HG03378 (cell line): Measurements from ENCODE around the gene NTSR2.

Experiments
- ATAC-seq: cut with Tn5 transposase; IDR thresholded peaks from one replicate; pipeline ENCODE4 v1.9.1; 2021; ENCODE audit warnings: mild to moderate bottlenecking, moderate library complexity; ENCODE audit not compliant: unreplicated experiment

Gene NTSR2

GRCh38 chr2:11631462-11631861 is 38.5 kb downstream of the NTSR2 start:
- ATAC-seq = no peak

GRCh38 chr2:11630855-11631254 is 39.1 kb downstream of the NTSR2 start:
- no peak for ATAC-seq

- ATAC-seq = no peak
Observed at GRCh38 chr2:11629851-11630250, 40.1 kb downstream of the NTSR2 start.

DNA sequence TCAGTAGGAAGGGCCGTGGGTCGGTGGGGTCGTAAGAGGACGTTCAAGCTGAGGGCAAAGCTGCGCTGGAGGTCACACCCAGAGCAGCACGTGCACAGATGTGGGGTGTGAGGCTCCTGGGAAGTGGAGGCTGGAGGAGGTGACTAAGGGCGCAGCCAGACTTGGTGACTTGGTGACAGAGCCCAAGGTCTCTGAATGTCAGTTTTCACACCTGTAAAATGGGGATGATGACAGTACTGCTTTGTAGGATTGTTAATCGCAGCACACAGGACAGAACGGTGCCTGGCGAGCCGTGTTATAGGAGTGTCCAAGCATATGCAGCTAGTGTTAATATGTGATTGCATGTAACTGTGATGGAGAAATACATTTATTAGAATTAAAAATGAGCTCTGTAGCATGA is 40.8 kb downstream of the NTSR2 start:
- ATAC-seq = no peak

GRCh38 chr2:11628675-11629074 is 41.3 kb downstream of the NTSR2 start:
- ATAC-seq = no peak

DNA sequence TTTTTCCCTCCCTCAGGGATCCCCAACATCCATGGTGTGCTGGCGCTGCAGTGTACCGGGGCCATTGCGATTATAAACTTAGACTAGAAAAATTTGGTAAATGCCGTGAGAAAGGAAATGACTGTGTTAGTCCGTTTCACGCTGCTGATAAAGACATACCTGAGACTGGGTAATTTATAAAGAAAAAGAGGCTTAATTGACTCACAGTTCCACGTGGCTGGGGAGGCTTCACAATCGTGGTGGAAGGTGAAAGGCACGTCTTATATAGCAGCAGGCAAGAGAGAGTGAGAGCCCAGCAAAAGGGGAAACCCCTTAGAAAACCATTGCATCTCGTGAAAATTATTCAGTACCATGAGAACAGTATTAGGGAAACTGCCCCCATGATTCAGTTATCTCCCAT is 44.3 kb downstream of the NTSR2 start:
- ATAC-seq = no peak

GRCh38 chr2:11624893-11625292 is 45.1 kb downstream of the NTSR2 start:
- no peak for ATAC-seq

GRCh38 chr2:11622611-11623010 is 47.4 kb downstream of the NTSR2 start:
- no peak for ATAC-seq

DNA sequence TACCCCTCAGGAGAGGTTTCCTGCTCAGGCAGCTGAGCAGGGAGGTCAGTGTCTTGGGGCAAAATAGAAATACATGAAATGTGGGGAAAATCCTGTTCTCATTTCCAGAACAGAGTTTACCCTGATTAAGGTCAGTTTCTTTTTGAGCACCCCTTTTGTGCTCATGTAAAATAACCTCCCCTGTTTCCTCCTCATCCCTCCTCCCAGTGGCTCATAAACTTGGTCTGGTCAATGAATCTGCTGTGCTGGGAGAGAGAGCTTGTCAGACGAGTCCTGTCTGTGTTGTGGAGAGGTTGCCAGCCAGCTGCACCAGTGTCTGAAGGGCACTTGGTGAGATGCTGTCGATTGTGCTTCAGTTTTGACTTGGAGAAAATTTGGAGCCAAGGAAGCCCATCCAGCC is 48.6 kb downstream of the NTSR2 start:
- ATAC-seq = no peak

DNA sequence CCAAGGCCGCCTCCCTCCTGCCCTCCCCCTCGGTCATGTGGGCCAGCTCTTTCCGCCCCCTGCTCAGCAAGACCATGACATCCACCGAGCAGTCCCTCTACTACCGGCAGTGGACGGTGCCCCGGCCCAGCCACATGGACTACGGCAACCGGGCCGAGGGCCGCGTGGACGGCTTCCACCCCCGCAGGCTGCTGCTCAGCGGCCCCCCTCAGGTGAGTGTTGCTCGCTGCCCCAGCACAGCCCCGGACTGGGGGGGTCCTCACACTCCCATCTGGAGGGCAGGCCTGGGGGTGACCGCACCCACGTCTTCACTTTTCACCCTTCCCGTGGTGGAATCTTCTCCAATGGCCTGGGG is 51.3 kb downstream of the NTSR2 start:
- no peak for ATAC-seq

DNA sequence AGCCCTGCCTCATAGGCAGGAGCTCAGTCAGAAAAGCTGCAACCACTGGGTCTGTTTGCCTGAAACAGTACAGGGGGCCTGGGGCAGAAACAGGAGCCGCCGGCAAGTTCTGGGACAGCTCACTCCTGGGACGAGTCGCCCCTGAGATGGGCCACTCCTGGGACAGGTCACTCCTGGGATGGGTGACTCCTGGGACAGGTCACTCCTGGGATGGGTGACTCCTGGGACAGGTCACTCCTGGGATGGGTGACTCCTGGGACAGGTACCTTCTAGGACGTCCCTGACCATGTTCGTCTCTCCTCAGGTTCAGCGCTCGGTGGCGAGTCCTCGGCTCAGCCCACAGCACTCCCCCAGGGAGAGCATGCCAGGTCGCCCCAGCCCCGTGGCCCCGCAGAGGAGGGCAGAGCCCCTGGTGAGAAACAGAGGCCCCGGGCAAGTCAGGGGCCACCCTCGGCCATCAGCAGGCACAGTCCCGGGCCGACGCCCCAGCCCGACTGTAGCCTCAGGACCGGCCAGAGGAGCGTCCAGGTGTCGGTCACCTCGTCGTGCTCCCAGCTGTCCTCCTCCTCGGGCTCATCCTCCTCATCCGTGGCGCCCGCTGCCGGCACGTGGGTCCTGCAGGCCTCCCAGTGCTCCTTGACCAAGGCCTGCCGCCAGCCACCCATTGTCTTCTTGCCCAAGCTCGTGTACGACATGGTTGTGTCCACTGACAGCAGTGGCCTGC is 51.8 kb downstream of the NTSR2 start:
- ATAC-seq = no peak

DNA sequence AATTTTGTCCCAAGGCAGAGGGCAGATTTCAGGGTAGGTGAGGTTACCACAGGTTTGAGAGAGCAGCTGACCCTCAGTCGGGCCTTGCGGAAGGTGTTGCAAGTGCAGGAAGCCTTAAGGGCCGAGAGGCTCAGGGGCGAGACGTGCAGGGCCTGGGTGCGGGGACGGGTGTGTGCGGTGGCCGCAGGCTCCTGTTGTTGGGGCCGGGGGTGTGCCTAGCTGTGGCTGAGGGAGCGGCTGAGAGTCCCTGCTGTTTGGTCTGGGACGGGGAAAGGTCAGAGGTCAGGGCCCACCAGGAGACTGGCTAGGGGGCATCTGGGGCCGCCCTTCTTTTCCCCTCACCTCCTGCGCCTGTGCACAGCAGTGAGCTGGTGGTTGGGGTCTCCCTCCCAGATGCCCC is 52.5 kb downstream of the NTSR2 start:
- ATAC-seq = no peak

DNA sequence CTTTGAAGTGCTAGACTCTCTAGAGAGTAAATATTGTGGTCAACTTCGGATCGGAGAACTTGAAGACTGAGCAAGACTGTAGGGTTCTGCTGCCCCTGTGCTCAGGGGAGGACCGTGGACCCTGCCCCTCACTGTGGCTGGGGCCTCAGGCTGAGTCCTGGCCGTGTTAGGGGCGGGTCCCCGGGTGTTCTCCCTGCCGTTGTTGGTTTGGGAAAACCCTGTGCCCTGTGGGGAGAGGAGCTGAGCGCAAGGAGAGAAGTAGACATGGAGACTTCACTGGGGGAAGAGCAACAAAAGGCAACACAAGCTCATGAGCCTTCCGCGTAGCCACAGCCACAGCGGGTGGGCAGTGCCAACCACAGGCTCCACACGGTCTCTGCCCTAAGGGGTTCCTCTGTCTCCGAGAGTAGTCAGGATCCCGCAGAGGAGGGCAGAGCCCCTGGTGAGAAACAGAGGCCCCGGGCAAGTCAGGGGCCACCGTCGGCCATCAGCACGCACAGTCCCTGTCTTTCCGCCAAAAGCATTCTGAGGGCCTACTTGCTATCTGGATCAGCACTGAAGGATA is 53.1 kb downstream of the NTSR2 start:
- no peak for ATAC-seq

GRCh38 chr2:11616097-11616687 is 53.8 kb downstream of the NTSR2 start:
- ATAC-seq = no peak

DNA sequence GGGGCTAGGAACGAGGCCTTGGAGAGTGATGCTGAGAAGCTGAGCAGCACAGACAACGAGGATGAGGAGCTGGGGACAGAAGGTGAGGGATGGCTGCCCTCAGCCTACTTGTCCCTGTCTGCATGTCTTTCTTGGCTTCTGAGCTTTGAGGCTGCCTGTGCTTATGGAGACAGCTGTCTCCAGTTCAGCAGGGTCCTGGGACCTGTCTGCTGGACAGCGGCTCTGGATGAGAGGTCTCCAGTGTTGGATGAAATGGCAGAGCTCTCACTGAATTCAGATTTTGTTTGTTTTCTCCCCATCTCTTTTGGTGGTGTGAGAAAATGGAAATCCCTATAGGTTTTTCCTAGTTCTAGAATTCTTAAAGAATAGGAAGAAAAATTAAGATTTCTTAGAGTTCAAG is 54.8 kb downstream of the NTSR2 start:
- ATAC-seq = no peak

GRCh38 chr2:11613297-11613696 is 56.7 kb downstream of the NTSR2 start:
- ATAC-seq = no peak

- no peak for ATAC-seq
Observed at GRCh38 chr2:11612553-11613215, 57.3 kb downstream of the NTSR2 start.

DNA sequence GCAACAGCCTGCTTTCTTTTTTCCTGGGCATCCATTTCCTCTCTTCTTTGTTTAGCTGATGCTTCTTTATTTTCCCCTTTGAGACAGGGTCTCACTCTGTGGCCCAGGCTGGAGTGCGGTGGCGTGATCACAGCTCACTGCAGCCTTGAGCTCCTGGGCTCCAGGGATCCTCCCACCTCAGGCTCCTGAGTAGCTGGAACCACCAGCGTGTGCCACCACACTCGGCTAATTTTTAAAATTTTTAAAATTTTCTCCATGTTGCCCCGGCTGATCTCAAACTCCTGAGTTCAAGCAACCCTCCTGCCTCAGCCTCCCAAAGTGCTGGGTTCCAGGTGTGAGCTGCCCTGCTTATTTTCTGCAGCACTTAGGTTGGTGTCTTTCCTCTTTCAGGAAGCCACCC is 58.7 kb downstream of the NTSR2 start:
- ATAC-seq = no peak

DNA sequence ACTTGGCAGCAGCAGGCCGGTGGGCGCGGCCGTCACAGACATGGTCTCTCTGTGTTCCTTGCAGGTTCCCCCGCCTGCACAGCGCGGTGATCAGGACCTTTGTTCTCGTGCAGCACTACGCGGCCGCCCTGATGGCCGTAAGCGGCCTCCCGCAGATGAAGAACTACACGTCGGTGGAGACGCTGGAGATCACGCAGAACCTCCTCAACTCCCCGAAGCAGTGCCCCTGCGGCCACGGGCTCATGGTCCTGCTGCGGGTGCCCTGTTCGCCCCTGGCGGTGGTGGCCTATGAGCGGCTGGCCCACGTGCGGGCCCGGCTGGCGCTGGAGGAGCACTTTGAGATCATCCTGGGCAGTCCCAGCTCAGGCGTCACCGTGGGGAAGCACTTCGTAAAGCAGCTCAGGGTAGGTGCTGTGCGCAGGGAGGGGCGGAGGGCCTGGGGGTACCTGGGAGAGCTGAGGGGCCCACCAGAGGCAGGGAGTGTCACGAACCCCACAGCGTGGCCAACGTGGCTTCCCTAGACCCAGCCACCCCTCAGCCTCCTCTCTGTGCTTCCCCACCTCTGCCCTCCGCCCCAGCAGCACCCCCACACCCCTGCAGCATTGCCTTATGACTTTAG is 59.3 kb downstream of the NTSR2 start:
- no peak for ATAC-seq
